Activated CD4-positive, alpha-beta T cell treated with anti-CD3 and anti-CD28 coated beads for 24 hours (primary cell): Measurements from ENCODE around the gene ULK3.

Source experiments
- DNase-seq, 2 donors: peaks; one replicate each; pipeline ENCODE4 v3.0.0-alpha.2; 2020; ENCODE audit warnings: low read depth in 2 of 2

ULK3 gene

DNA sequence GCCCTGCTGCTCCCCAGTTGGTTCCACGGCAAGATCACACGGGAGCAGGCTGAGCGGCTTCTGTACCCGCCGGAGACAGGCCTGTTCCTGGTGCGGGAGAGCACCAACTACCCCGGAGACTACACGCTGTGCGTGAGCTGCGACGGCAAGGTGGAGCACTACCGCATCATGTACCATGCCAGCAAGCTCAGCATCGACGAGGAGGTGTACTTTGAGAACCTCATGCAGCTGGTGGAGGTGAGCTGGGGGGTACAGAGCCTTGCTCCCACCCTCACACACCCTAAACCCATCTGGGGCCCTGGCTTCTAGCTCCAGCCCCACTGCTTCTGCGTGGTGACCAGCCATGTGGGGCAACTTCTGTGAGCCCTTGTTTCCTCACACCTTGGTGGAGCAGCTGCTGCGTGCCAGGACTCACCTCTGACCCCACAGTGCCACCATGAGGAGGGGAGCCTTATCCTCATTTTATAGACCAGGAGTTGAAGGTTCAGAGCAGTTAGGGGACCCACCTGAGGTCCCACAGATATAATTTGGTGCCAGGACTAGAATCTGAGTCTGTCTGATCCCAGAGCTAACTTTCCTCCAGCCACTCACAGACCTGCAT lies 43.6 kb downstream of the ULK3 start:
- no peak for DNase-seq

GRCh38 chr15:74798388-74799254 lies 44.3 kb downstream of the ULK3 start:
- DNase-seq = no peak

DNA sequence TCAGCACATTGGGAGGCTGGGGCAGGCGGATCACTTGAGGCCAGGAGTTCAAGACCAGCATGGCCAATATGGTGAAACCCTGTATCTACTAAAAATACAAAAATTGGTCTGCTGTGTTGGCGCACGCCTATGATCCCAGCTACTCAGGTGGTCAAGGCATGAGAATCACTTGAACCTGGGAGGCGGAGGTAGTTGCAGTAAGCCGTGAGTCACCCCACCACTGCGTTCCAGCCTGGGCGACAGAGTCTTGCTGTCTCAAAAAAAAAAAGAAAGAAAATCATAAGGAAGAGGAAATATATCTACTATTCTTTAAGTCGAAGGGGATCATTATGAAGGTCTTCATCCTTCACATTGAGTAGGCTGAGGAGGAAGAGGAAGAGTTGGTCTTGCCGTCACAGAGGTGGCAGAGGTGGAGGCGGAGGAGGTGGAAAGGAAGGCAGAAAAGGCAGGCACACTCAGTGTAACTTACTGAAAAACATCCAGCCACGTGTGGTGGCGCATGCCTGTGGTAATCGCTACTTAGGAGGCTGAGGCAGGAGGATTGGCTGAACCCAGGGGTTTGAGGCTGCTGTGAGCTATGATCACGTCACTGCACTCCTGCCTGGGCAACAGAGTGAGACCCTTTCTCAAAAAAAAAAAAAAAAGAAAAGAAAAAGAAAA lies 46.9 kb downstream of the ULK3 start:
- DNase-seq = no peak

DNA sequence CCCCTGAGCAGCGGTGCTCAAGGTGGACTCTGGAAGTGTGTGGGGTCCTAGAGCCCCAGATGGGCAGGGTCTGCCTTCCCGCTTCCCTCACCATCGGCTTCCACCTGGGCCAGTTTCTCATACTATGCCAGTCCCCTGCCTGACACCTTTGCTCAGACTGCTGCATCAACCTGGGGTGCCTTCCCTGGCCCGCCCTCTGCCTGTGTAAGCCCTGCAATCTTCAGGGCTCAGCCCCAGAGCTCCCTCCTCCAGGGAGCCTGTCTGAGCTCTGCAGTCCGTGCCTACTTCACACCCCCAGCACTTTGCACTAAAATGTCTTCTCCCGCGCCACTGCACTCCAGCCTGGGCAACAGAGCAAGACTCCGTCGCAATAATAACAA lies 48.0 kb downstream of the ULK3 start:
- DNase-seq = no peak

DNA sequence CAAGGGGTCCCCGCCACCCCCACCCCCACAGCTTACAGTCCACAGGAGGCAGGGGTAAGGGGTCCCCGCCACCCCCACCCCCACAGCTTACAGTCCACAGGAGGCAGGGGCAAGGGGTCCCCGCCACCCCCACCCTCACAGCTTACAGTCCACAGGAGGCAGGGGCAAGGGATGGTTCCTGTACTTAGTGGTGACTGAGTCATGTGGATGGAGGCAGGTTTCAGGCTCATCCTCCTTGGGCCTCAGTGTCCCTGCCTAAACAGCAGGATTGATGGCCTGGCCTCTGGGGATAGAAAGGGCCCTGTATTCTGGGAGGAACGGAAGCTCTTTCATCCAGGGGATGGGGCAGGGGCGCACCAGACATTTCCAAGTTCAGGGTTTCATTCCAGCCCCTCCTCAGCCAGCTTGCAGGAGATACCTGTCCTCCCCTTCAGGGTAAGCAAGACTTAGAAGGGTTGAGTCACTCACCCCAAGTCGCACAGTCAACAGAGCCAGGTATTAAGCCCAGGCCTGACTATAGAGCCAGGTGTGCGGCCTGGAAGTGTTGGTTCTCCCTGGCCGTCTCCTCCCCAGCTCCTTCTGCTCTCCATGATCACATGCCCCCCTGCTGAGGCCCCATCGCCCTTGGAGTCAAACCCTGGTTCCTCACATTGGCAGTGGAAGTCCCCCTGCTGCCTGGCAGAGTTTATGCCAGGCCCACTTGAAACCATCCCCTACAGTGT lies 48.5 kb downstream of the ULK3 start:
- DNase-seq = no peak

- DNase-seq = peak in 1 of 2 donors; percentile 56
These were observed 49.6 kb downstream of the ULK3 start for GRCh38 chr15:74793135-74794028.

GRCh38 chr15:74792227-74793016 lies 50.5 kb downstream of the ULK3 start:
- no peak for DNase-seq

- DNase-seq = no peak
These were observed 51.3 kb downstream of the ULK3 start for GRCh38 chr15:74791667-74792066.

GRCh38 chr15:74791007-74791406 lies 51.9 kb downstream of the ULK3 start:
- DNase-seq = no peak

DNA sequence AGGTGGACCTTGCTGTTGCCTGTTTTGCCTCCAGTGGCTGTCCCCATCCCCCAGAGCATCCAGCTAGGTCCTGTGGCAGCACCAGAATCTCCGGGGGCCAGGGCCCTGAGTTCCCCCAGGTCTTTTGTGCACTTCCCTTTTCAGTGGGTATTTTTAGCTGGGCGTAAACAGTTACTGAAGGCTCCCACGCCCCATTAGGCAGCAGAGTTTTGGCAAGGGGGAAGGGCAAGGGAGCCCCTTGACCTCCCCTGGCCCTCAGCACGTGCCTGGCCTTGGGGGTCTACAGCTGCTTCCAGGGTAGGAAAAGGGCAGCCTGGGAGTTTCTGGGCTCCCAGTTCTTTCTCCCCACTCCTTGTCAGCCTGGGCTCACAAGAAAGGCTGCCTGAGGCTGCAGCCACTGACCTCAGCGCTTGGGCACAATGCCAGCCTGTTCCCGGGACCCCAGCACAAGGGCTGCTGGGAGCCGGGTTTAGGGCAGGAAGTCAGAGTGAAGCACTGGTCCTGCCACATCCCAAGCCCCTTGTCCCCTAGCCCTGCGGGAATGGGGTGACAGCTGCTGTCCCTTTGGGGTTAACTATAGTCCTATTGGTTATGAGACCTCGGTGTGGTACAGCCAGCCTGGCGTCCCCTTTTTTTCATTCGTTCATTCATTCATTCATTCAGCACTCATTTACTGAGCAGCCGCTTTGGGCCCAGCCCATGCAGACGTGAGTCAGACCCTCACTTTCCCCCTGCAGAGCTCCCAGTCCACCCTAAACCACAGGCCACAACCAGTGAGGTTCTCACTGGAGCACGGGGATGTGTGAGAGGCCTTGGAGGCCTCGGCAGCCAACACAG lies 52.7 kb downstream of the ULK3 start:
- DNase-seq = no peak

- DNase-seq = no peak
These were observed 53.2 kb downstream of the ULK3 start for GRCh38 chr15:74789741-74790079.

DNA sequence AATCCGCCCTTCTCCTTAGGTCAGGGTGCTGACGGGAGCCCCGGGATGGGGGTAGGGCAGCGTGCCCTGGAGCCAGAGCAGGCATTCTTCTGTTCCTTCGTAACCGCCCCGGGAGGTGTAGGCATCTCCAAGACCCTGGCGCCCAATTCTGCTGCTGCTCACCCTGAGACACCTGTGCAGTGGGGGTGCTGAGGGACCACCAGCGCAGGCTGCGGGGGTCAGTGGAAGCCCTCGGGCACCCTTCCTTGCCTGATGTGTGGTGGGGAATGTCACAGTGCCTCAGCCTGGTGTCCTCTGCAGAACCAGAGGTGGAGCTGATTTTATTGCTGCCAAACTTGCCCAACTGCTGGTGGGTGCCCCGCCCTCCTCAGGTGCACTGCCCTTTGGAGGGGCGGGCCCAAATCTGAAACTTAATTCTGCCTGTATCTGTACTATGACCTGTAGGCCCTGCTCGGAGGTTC lies 53.8 kb downstream of the ULK3 start:
- DNase-seq = no peak

- DNase-seq = no peak
These were observed 54.2 kb downstream of the ULK3 start for GRCh38 chr15:74788683-74789151.

GRCh38 chr15:74788042-74788682 lies 54.8 kb downstream of the ULK3 start:
- DNase-seq = no peak

DNA sequence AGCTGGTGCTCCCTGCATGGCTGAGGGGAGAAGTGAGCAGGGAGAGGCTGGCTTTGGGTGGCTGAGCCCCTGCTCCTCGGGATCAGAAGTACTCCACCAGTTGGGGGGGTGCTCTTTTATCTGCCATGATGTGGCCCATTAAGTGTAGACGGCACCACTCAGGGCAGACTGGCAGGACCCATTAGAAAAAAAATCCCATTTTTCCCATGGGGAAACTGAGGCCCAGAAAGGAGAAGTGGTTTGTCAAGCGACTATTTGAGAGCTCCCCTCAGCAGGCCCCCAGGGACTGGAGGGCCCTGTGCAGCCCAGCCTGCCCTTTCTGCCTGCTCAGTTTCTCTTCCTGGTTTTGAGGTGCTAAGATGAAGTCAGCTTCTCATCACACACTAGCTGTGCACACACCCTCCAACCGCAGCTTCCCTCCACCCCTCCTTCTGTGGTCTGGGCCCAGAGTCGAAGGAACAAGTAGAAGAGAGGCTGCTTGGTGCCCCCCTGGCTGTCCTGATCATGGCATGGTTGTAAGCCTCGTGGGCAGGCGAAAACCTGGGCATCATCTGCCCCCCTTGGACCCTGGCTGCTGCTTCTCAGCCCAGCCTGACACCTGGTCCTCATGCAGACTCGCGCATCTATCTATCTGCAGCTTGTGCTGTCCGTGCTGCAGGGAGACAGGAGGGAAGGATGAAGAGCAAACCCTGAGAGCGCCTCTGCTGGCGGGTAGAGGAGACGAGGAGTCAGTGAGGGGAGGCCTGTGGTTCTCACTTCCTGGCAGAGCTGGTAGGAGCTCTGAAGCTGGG lies 55.5 kb downstream of the ULK3 start:
- DNase-seq = peak; percentile 88 to 89

- DNase-seq = no peak
These were observed 56.3 kb downstream of the ULK3 start for GRCh38 chr15:74786551-74787165.
